ENCODE measurements around the gene PDE1C. TPM values are rescaled to one million over a fixed set of nuclear protein-coding genes. Genes with fewer than 3 reads are reported as not detected.

PDE1C gene
- total and polyA plus RNA-seq, 5 donors from 2014 or later: not detected

- no peak overlapping the region for H3K27ac ChIP-seq (ENCODE audit: insufficient read depth, low read length, poor library complexity, severe bottlenecking)
- Mint-ChIP-seq H3K4me1 (no peaks in the 10 kb centered on the region), H3K4me3 (no peak overlapping the region), H3K9me3 (peaks cover 0 to 10% (median 4%) of the 10 kb centered on the region in 7 donors), H3K27ac (no peak overlapping the region), H3K27me3 (no peaks in the 10 kb centered on the region), H3K36me3 (no peaks in the 10 kb centered on the region)
- H3K4me1 ChIP-seq (ENCODE audit: control insufficient read depth, insufficient read depth, low read length, poor library complexity, severe bottlenecking): no peaks in the 10 kb centered on the region
- no peaks in the 10 kb centered on the region for H3K9me3 ChIP-seq (ENCODE audit: control insufficient read depth in 2 of 2, low read length in 2 of 2)
- no peak overlapping the region for H3K4me3 ChIP-seq (ENCODE audit: low read depth, low read length)
- DNase-seq (no peak), ATAC-seq (ENCODE audit: low read depth in 2 of 2) (no peak)
- no peaks in the 10 kb centered on the region for H3K36me3 ChIP-seq (ENCODE audit: control insufficient read depth, insufficient read depth, low read length)
- no peaks in the 10 kb centered on the region for H3K27me3 ChIP-seq (ENCODE audit: control insufficient read depth, insufficient read depth, low read length)
Observed at GRCh38 chr7:31962246-31962645, 108.0 kb downstream of the PDE1C start.

- no peak overlapping the region for H3K27ac ChIP-seq (ENCODE audit: insufficient read depth, low read length, poor library complexity, severe bottlenecking)
- Mint-ChIP-seq H3K4me3 (no peak overlapping the region), H3K27me3 (no peaks in the 10 kb centered on the region), H3K36me3 (no peaks in the 10 kb centered on the region), H3K4me1 (no peaks in the 10 kb centered on the region), H3K9me3 (peaks cover 0 to 6% (median 0%) of the 10 kb centered on the region in 7 donors), H3K27ac (no peak overlapping the region)
- no peaks in the 10 kb centered on the region for H3K36me3 ChIP-seq (ENCODE audit: control insufficient read depth, insufficient read depth, low read length)
- H3K27me3 ChIP-seq (ENCODE audit: control insufficient read depth, insufficient read depth, low read length): no peaks in the 10 kb centered on the region
- no peaks in the 10 kb centered on the region for H3K9me3 ChIP-seq (ENCODE audit: control insufficient read depth in 2 of 2, low read length in 2 of 2)
- no peak for ATAC-seq (ENCODE audit: low read depth in 2 of 2)
- H3K4me3 ChIP-seq (ENCODE audit: low read depth, low read length): no peak overlapping the region
- DNase-seq: no peak
- H3K4me1 ChIP-seq (ENCODE audit: control insufficient read depth, insufficient read depth, low read length, poor library complexity, severe bottlenecking): no peaks in the 10 kb centered on the region
Observed at GRCh38 chr7:31958226-31958625, 112.0 kb downstream of the PDE1C start.

GRCh38 chr7:31957756-31958155 lies 112.5 kb downstream of the PDE1C start:
- no peak overlapping the region for H3K27ac Mint-ChIP-seq
- no peaks in the 10 kb centered on the region for H3K4me1 ChIP-seq (ENCODE audit: control insufficient read depth, insufficient read depth, low read length, poor library complexity, severe bottlenecking)
- no peaks in the 10 kb centered on the region for H3K36me3 Mint-ChIP-seq

GRCh38 chr7:31957090-31957720 lies 113.0 kb downstream of the PDE1C start:
- Histone ChIP-seq H3K36me3 (ENCODE audit: control insufficient read depth, insufficient read depth, low read length) (no peaks in the 10 kb centered on the region), H3K9me3 (ENCODE audit: control insufficient read depth in 2 of 2, low read length in 2 of 2) (no peaks in the 10 kb centered on the region), H3K27ac (ENCODE audit: insufficient read depth, low read length, poor library complexity, severe bottlenecking) (no peak overlapping the region), H3K27me3 (ENCODE audit: control insufficient read depth, insufficient read depth, low read length) (no peaks in the 10 kb centered on the region), H3K4me3 (ENCODE audit: low read depth, low read length) (no peak overlapping the region), H3K4me1 (ENCODE audit: control insufficient read depth, insufficient read depth, low read length, poor library complexity, severe bottlenecking) (no peaks in the 10 kb centered on the region)
- H3K27ac Mint-ChIP-seq: no peak overlapping the region
- no peak for DNase-seq
- H3K36me3 Mint-ChIP-seq: no peaks in the 10 kb centered on the region
- no peaks in the 10 kb centered on the region for H3K27me3 Mint-ChIP-seq
- ATAC-seq (ENCODE audit: low read depth in 2 of 2): no peak
- H3K9me3 Mint-ChIP-seq: peaks cover 0 to 3% (median 0%) of the 10 kb centered on the region in 7 donors
- no peak overlapping the region for H3K4me3 Mint-ChIP-seq
- H3K4me1 Mint-ChIP-seq: no peaks in the 10 kb centered on the region

More at GRCh38 chr7:31957756-31958155, 112.5 kb downstream of the PDE1C start:
- ATAC-seq (ENCODE audit: low read depth in 2 of 2) (no peak), DNase-seq (no peak)
- no peak overlapping the region for H3K27ac ChIP-seq (ENCODE audit: insufficient read depth, low read length, poor library complexity, severe bottlenecking)
- Mint-ChIP-seq H3K27me3 (no peaks in the 10 kb centered on the region), H3K4me3 (no peak overlapping the region), H3K4me1 (no peaks in the 10 kb centered on the region), H3K9me3 (peaks cover 0 to 6% (median 0%) of the 10 kb centered on the region in 7 donors)
- no peaks in the 10 kb centered on the region for H3K36me3 ChIP-seq (ENCODE audit: control insufficient read depth, insufficient read depth, low read length)
- H3K4me3 ChIP-seq (ENCODE audit: low read depth, low read length): no peak overlapping the region
- H3K27me3 ChIP-seq (ENCODE audit: control insufficient read depth, insufficient read depth, low read length): no peaks in the 10 kb centered on the region
- H3K9me3 ChIP-seq (ENCODE audit: control insufficient read depth in 2 of 2, low read length in 2 of 2): no peaks in the 10 kb centered on the region

GRCh38 chr7:31955641-31956040 lies 114.6 kb downstream of the PDE1C start:
- peaks cover 0 to 1% (median 0%) of the 10 kb centered on the region in 7 donors for H3K9me3 Mint-ChIP-seq
- Histone ChIP-seq H3K27ac (ENCODE audit: insufficient read depth, low read length, poor library complexity, severe bottlenecking) (no peak overlapping the region), H3K4me1 (ENCODE audit: control insufficient read depth, insufficient read depth, low read length, poor library complexity, severe bottlenecking) (no peaks in the 10 kb centered on the region), H3K27me3 (ENCODE audit: control insufficient read depth, insufficient read depth, low read length) (no peaks in the 10 kb centered on the region), H3K36me3 (ENCODE audit: control insufficient read depth, insufficient read depth, low read length) (no peaks in the 10 kb centered on the region), H3K9me3 (ENCODE audit: control insufficient read depth in 2 of 2, low read length in 2 of 2) (no peaks in the 10 kb centered on the region), H3K4me3 (ENCODE audit: low read depth, low read length) (no peak overlapping the region)
- H3K4me1 Mint-ChIP-seq: no peaks in the 10 kb centered on the region
- no peak overlapping the region for H3K27ac Mint-ChIP-seq
- no peak overlapping the region for H3K4me3 Mint-ChIP-seq
- ATAC-seq (ENCODE audit: low read depth in 2 of 2) (no peak), DNase-seq (no peak)
- H3K27me3 Mint-ChIP-seq: no peaks in the 10 kb centered on the region
- H3K36me3 Mint-ChIP-seq: no peaks in the 10 kb centered on the region

- Histone ChIP-seq H3K4me3 (ENCODE audit: low read depth, low read length) (no peak overlapping the region), H3K27ac (ENCODE audit: insufficient read depth, low read length, poor library complexity, severe bottlenecking) (no peak overlapping the region), H3K36me3 (ENCODE audit: control insufficient read depth, insufficient read depth, low read length) (no peaks in the 10 kb centered on the region), H3K4me1 (ENCODE audit: control insufficient read depth, insufficient read depth, low read length, poor library complexity, severe bottlenecking) (no peaks in the 10 kb centered on the region), H3K9me3 (ENCODE audit: control insufficient read depth in 2 of 2, low read length in 2 of 2) (no peaks in the 10 kb centered on the region), H3K27me3 (ENCODE audit: control insufficient read depth, insufficient read depth, low read length) (no peaks in the 10 kb centered on the region)
- H3K27me3 Mint-ChIP-seq: no peaks in the 10 kb centered on the region
- H3K9me3 Mint-ChIP-seq: peaks cover 0 to 3% (median 0%) of the 10 kb centered on the region in 7 donors
- no peak for ATAC-seq (ENCODE audit: low read depth in 2 of 2)
- DNase-seq: no peak
- H3K4me1 Mint-ChIP-seq: no peaks in the 10 kb centered on the region
- no peaks in the 10 kb centered on the region for H3K36me3 Mint-ChIP-seq
- no peak overlapping the region for H3K4me3 Mint-ChIP-seq
- no peak overlapping the region for H3K27ac Mint-ChIP-seq
Observed at GRCh38 chr7:31955021-31955420, 115.2 kb downstream of the PDE1C start.

GRCh38 chr7:31954500-31954899 lies 115.7 kb downstream of the PDE1C start:
- H3K27ac Mint-ChIP-seq: no peak overlapping the region
- no peaks in the 10 kb centered on the region for H3K36me3 ChIP-seq (ENCODE audit: control insufficient read depth, insufficient read depth, low read length)
- ATAC-seq (ENCODE audit: low read depth in 2 of 2) (no peak), DNase-seq (no peak)
- H3K9me3 ChIP-seq (ENCODE audit: control insufficient read depth in 2 of 2, low read length in 2 of 2): no peaks in the 10 kb centered on the region
- H3K4me3 ChIP-seq (ENCODE audit: low read depth, low read length): no peak overlapping the region
- no peak overlapping the region for H3K4me3 Mint-ChIP-seq
- peaks cover 0 to 4% (median 0%) of the 10 kb centered on the region in 7 donors for H3K9me3 Mint-ChIP-seq
- no peaks in the 10 kb centered on the region for H3K27me3 Mint-ChIP-seq
- H3K4me1 Mint-ChIP-seq: no peaks in the 10 kb centered on the region
- no peaks in the 10 kb centered on the region for H3K36me3 Mint-ChIP-seq
- no peaks in the 10 kb centered on the region for H3K4me1 ChIP-seq (ENCODE audit: control insufficient read depth, insufficient read depth, low read length, poor library complexity, severe bottlenecking)
- no peak overlapping the region for H3K27ac ChIP-seq (ENCODE audit: insufficient read depth, low read length, poor library complexity, severe bottlenecking)
- H3K27me3 ChIP-seq (ENCODE audit: control insufficient read depth, insufficient read depth, low read length): no peaks in the 10 kb centered on the region

GRCh38 chr7:31953432-31953831 lies 116.8 kb downstream of the PDE1C start:
- Mint-ChIP-seq H3K27ac (no peak overlapping the region), H3K9me3 (peaks cover 0 to 4% (median 0%) of the 10 kb centered on the region in 7 donors), H3K4me1 (no peaks in the 10 kb centered on the region), H3K36me3 (no peaks in the 10 kb centered on the region), H3K27me3 (no peaks in the 10 kb centered on the region), H3K4me3 (no peak overlapping the region)
- Histone ChIP-seq H3K9me3 (ENCODE audit: control insufficient read depth in 2 of 2, low read length in 2 of 2) (no peaks in the 10 kb centered on the region), H3K36me3 (ENCODE audit: control insufficient read depth, insufficient read depth, low read length) (no peaks in the 10 kb centered on the region), H3K27ac (ENCODE audit: insufficient read depth, low read length, poor library complexity, severe bottlenecking) (no peak overlapping the region), H3K4me3 (ENCODE audit: low read depth, low read length) (no peak overlapping the region), H3K27me3 (ENCODE audit: control insufficient read depth, insufficient read depth, low read length) (no peaks in the 10 kb centered on the region), H3K4me1 (ENCODE audit: control insufficient read depth, insufficient read depth, low read length, poor library complexity, severe bottlenecking) (no peaks in the 10 kb centered on the region)
- DNase-seq (no peak), ATAC-seq (ENCODE audit: low read depth in 2 of 2) (no peak)

All from CD4-positive, CD25-positive, alpha-beta regulatory T cell (primary cell).